Epithelial cell of esophagus (primary cell): ENCODE measurements around the gene NEMP2.

Source experiments
- DNase-seq: peaks from one replicate; pipeline ENCODE4 v3.0.0; 2010; ENCODE audit warnings: low read depth
- H3K4me3 ChIP-seq: 2 replicates; pipeline ENCODE4 v1.5.1; 2011; ENCODE audit warnings: mild to moderate bottlenecking, low read length, control low read depth
- CTCF ChIP-seq: IDR thresholded peaks from 2 replicates; pipeline ENCODE4 v1.5.1; 2011; ENCODE audit warnings: low read depth, mild to moderate bottlenecking, low read length, control low read depth, inconsistent platforms; ENCODE audit not compliant: insufficient read depth; ENCODE audit errors: missing control alignments

NEMP2 gene

GRCh38 chr2:190505696-190506095, 28.8 kb downstream of the NEMP2 start:
- no peak for DNase-seq
- no peak for TF ChIP-seq CTCF
- H3K4me3 ChIP-seq: no peak overlapping the region

- peak; percentile 43 for DNase-seq
- TF ChIP-seq CTCF: no peak
- H3K4me3 ChIP-seq: no peak overlapping the region
Measured at GRCh38 chr2:190504912-190505311, 29.6 kb downstream of the NEMP2 start.

GRCh38 chr2:190503088-190503487, 31.4 kb downstream of the NEMP2 start:
- TF ChIP-seq CTCF: no peak
- H3K4me3 ChIP-seq: no peak overlapping the region
- DNase-seq: no peak

GRCh38 chr2:190501702-190502407, 32.7 kb downstream of the NEMP2 start:
- no peak for TF ChIP-seq CTCF
- no peak overlapping the region for H3K4me3 ChIP-seq
- DNase-seq: no peak

GRCh38 chr2:190501231-190501630, 33.3 kb downstream of the NEMP2 start:
- DNase-seq: no peak
- no peak for TF ChIP-seq CTCF

GRCh38 chr2:190500054-190500502, 34.4 kb downstream of the NEMP2 start:
- H3K4me3 ChIP-seq: no peak overlapping the region
- no peak for TF ChIP-seq CTCF
- no peak for DNase-seq

More at GRCh38 chr2:190501231-190501630, 33.3 kb downstream of the NEMP2 start:
- H3K4me3 ChIP-seq: no peak overlapping the region

GRCh38 chr2:190499273-190499672, 35.2 kb downstream of the NEMP2 start:
- no peak overlapping the region for H3K4me3 ChIP-seq
- no peak for DNase-seq
- TF ChIP-seq CTCF: no peak
